Hepatocyte (in vitro differentiated cells): Measurements from ENCODE around the gene GPR65. TPM values are rescaled to one million over a fixed set of nuclear protein-coding genes. Genes with fewer than 3 reads are reported as not detected.

Experiments
- DNase-seq: peaks from one replicate; pipeline ENCODE4 v3.0.0-alpha.2; 2016; ENCODE audit warnings: low spot score
- H2AFZ ChIP-seq: fragments of 200-600 bp; sonication (generic); 2 replicates; pipeline ENCODE4 v1.6.0; 2016; ENCODE audit warnings: antibody characterized with exemption, mild to moderate bottlenecking
- H3K27ac ChIP-seq: fragments of 200-600 bp; sonication (generic); 2 replicates; pipeline ENCODE4 v1.5.1; 2016; ENCODE audit warnings: mild to moderate bottlenecking
- H3K27me3 ChIP-seq: fragments of 200-600 bp; sonication (generic); 2 replicates; pipeline ENCODE4 v1.6.1; 2016
- H3K36me3 ChIP-seq: fragments of 200-600 bp; sonication (generic); replicated peaks from 2 replicates; pipeline ENCODE4 v1.5.1; 2016; ENCODE audit warnings: low read depth; ENCODE audit not compliant: insufficient read depth
- H3K4me1 ChIP-seq: fragments of 200-600 bp; sonication (generic); 2 replicates; pipeline ENCODE4 v1.5.1; 2016; ENCODE audit warnings: mild to moderate bottlenecking, moderate library complexity; ENCODE audit not compliant: insufficient read depth
- H3K4me2 ChIP-seq: fragments of 200-600 bp; sonication (generic); 2 replicates; pipeline ENCODE4 v1.6.0; 2016
- H3K4me3 ChIP-seq: fragments of 200-600 bp; sonication (generic); 2 replicates; pipeline ENCODE4 v1.5.1; 2016; ENCODE audit warnings: mild to moderate bottlenecking
- H3K79me2 ChIP-seq: fragments of 200-600 bp; sonication (generic); 2 replicates; pipeline ENCODE4 v1.6.0; 2017; ENCODE audit warnings: mild to moderate bottlenecking
- H3K9me2 ChIP-seq: fragments of 200-600 bp; sonication (generic); replicated peaks from 2 replicates; pipeline ENCODE4 v1.6.0; 2017; ENCODE audit warnings: mild to moderate bottlenecking; ENCODE audit not compliant: insufficient read depth
- H3K9me3 ChIP-seq: fragments of 200-600 bp; sonication (generic); 2 replicates; pipeline ENCODE4 v1.5.1; 2016; ENCODE audit warnings: low read depth, mild to moderate bottlenecking
- H4K20me1 ChIP-seq: fragments of 200-600 bp; sonication (generic); 2 replicates; pipeline ENCODE4 v1.6.0; 2016; ENCODE audit warnings: mild to moderate bottlenecking; ENCODE audit not compliant: insufficient read depth, poor library complexity, severe bottlenecking
- EZH2 ChIP-seq: fragments of 200-600 bp; sonication (generic); IDR thresholded peaks from 2 replicates; pipeline ENCODE4 v1.6.1; 2016; ENCODE audit warnings: antibody characterized with exemption, mild to moderate bottlenecking, borderline replicate concordance
- EZH2phosphoT487 ChIP-seq: fragments of 200-600 bp; sonication (generic); IDR thresholded peaks from one replicate; pipeline ENCODE4 v1.6.1; 2018; ENCODE audit warnings: antibody characterized with exemption, mild to moderate bottlenecking, low read depth, moderate library complexity; ENCODE audit not compliant: unreplicated experiment, severe bottlenecking
- WGBS: methylation state at CpG from one replicate; pipeline ENCODE4 v1.1.6; 2016; ENCODE audit warnings: low lambda C conversion rate; ENCODE audit errors: missing lambda C conversion rate; 5-methylcytosine and 5-hydroxymethylcytosine counted together
- polyA plus RNA-seq: library from polyadenylated mRNA; unstranded; fragments of >200 nt; fragmentation: Nextera tagmentation; extraction: Ambion mirVana; gene quantifications from 2 replicates; pipeline ENCODE4 v1.2.1, GENCODE V29; 2016
- total RNA-seq: library from RNA; depleted of rRNA; stranded (reverse); fragments of >200 nt; gene quantifications from 2 replicates; pipeline ENCODE4 v1.2.3, GENCODE V29; 2014
- TF ChIP-seq, protein P1 (sequence below): fragments of 200-600 bp; sonication (generic); IDR thresholded peaks from 2 replicates; pipeline ENCODE4 v1.5.1; 2016; ENCODE audit warnings: antibody characterized with exemption, mild to moderate bottlenecking; ENCODE audit not compliant: poor library complexity

Gene GPR65
- total and polyA plus RNA-seq, 2 experiments from 2014 or later: 0.10 to 0.13 TPM

DNA sequence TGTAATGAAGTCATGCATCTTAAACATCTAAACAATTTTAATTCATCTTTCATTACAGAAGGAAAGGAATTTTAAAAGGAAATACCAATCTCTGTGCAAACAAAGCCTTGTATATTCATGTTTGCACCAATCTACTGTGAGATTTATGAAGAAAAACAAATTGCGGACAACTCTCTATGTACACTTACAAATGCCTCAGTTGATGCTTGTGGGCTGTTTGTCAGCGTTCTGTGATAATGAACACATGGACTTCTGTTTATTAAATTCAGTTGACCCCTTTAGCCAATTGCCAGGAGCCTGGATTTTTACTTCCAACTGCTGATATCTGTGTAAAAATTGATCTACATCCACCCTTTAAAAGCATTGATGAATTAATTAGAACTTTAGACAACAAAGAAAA is 5.4 kb downstream of the GPR65 start:
- no peaks in the 10 kb centered on the region for H3K9me2 ChIP-seq
- no peak overlapping the region for H3K4me3 ChIP-seq
- WGBS: 60% methylated on average over 2 of the region's 2 CpGs
- H3K27me3 ChIP-seq: no peaks in the 10 kb centered on the region
- TF ChIP-seq EZH2phosphoT487: no peak
- TF ChIP-seq, protein P1, sequence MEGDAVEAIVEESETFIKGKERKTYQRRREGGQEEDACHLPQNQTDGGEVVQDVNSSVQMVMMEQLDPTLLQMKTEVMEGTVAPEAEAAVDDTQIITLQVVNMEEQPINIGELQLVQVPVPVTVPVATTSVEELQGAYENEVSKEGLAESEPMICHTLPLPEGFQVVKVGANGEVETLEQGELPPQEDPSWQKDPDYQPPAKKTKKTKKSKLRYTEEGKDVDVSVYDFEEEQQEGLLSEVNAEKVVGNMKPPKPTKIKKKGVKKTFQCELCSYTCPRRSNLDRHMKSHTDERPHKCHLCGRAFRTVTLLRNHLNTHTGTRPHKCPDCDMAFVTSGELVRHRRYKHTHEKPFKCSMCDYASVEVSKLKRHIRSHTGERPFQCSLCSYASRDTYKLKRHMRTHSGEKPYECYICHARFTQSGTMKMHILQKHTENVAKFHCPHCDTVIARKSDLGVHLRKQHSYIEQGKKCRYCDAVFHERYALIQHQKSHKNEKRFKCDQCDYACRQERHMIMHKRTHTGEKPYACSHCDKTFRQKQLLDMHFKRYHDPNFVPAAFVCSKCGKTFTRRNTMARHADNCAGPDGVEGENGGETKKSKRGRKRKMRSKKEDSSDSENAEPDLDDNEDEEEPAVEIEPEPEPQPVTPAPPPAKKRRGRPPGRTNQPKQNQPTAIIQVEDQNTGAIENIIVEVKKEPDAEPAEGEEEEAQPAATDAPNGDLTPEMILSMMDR: no peak
- no peak for TF ChIP-seq EZH2
- no peak overlapping the region for H3K4me2 ChIP-seq
- H3K36me3 ChIP-seq: no peaks in the 10 kb centered on the region
- H3K9me3 ChIP-seq: no peaks in the 10 kb centered on the region
- H4K20me1 ChIP-seq: no peaks in the 10 kb centered on the region
- no peak overlapping the region for H2AFZ ChIP-seq
- no peaks in the 10 kb centered on the region for H3K79me2 ChIP-seq
- no peaks in the 10 kb centered on the region for H3K4me1 ChIP-seq
- DNase-seq: no peak
- H3K27ac ChIP-seq: no peak overlapping the region

DNA sequence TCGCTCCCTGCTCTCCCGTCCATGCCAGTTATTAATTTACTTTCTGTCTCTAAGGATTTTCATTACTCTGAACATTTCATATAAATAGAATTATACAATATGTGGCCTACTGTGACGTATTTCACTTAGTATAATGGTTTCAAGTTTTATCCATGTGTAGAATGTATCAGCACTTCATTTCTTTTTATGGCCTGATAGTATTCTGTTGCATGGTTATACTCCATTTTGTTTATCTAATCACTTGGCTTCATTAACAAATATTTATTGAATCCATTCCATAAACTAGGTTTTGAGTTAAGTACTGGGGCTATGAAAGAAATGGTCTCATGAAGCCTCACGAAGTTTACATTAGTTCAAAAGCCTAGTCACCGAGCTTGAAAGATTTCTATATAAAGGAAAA is 7.6 kb downstream of the GPR65 start:
- H3K36me3 ChIP-seq: no peaks in the 10 kb centered on the region
- no peaks in the 10 kb centered on the region for H3K9me2 ChIP-seq
- no peak overlapping the region for H2AFZ ChIP-seq
- DNase-seq: no peak
- WGBS: 66% methylated on average over 5 of the region's 5 CpGs
- H3K4me1 ChIP-seq: no peaks in the 10 kb centered on the region
- no peaks in the 10 kb centered on the region for H3K9me3 ChIP-seq
- H3K27me3 ChIP-seq: no peaks in the 10 kb centered on the region
- no peak for TF ChIP-seq EZH2phosphoT487
- no peak for TF ChIP-seq EZH2
- TF ChIP-seq, protein P1: no peak
- H3K4me3 ChIP-seq: no peak overlapping the region
- no peaks in the 10 kb centered on the region for H3K79me2 ChIP-seq
- no peak overlapping the region for H3K4me2 ChIP-seq
- no peak overlapping the region for H3K27ac ChIP-seq
- H4K20me1 ChIP-seq: no peaks in the 10 kb centered on the region

DNA sequence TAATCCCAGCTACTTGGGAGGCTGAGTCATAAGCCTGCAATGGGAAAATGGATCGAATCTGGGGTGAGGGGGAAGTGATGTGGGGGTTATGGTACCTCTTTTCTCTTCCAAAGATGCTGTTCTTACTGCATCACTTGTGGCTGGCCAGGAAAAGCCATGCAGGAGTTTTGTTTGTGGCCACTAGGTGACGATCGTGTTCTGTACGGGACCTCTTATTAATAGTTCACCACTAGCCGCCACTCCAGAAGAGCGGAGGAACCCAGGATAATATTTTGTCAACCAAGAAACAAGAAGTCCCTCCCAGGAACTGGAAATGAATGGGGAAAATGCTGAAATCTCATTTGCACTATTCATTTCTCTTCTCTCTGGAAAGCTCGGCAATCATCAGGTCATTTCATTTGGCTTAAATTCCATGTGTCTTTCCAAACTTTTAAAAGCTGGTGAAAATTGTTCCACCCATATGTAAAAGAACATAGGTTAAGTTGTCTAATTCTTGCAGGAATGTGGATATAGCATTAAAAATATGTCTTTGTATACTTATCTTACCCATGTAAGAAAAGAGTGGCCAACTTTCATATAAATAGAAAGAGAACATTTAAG is 8.9 kb downstream of the GPR65 start:
- DNase-seq: peak; percentile 88
- H3K36me3 ChIP-seq: no peaks in the 10 kb centered on the region
- peak overlapping the region; percentile 17 for H3K4me2 ChIP-seq
- no peak for TF ChIP-seq EZH2
- TF ChIP-seq EZH2phosphoT487: no peak
- TF ChIP-seq, protein P1: peak; percentile 83
- H3K4me1 ChIP-seq: no peaks in the 10 kb centered on the region
- H4K20me1 ChIP-seq: no peaks in the 10 kb centered on the region
- no peaks in the 10 kb centered on the region for H3K79me2 ChIP-seq
- peak overlapping the region; percentile 46 for H2AFZ ChIP-seq
- no peak overlapping the region for H3K4me3 ChIP-seq
- WGBS: 7% methylated on average over 6 of the region's 7 CpGs
- H3K9me3 ChIP-seq: no peaks in the 10 kb centered on the region
- H3K9me2 ChIP-seq: no peaks in the 10 kb centered on the region
- H3K27me3 ChIP-seq: no peaks in the 10 kb centered on the region
- no peak overlapping the region for H3K27ac ChIP-seq

GRCh38 chr14:88016768-88017167 is 11.8 kb downstream of the GPR65 start:
- Histone ChIP-seq H4K20me1 (no peaks in the 10 kb centered on the region), H3K36me3 (no peaks in the 10 kb centered on the region), H3K79me2 (no peaks in the 10 kb centered on the region), H3K27ac (peak overlapping the region; percentile 21), H3K4me2 (no peak overlapping the region), H3K4me3 (no peak overlapping the region), H2AFZ (no peak overlapping the region), H3K9me3 (no peaks in the 10 kb centered on the region), H3K4me1 (no peaks in the 10 kb centered on the region), H3K9me2 (no peaks in the 10 kb centered on the region), H3K27me3 (no peaks in the 10 kb centered on the region)
- no peak for TF ChIP-seq EZH2
- TF ChIP-seq, protein P1: no peak
- DNase-seq: no peak
- WGBS: 96% methylated on average over 2 of the region's 2 CpGs
